Erythroblast (primary cell): ENCODE results near the gene PCDHGA3.
"Not testable (repeated sequence)": the region's sequence is repeated elsewhere in the genome, so short reads cannot be mapped to it uniquely, and the experiment has no call there.

ENCODE experiments used
- DNase-seq, 2 experiments: peaks; one replicate each; lab custom pipeline; 2025; lab: John Stamatoyannopoulos, UW
- GATA1 ChIP-seq: IDR thresholded peaks from 2 replicates; pipeline ENCODE4 v1.6.1; 2011; ENCODE audit warnings: low read depth, mild to moderate bottlenecking, control low read depth, low read length, moderate library complexity
- POLR2A ChIP-seq: IDR thresholded peaks from 2 replicates; pipeline ENCODE4 v1.6.1; 2011; ENCODE audit warnings: mild to moderate bottlenecking, low read length

The PCDHGA3 gene

GRCh38 chr5:141382469-141383294 is 39.1 kb downstream of the PCDHGA3 start, which contains the start of gene PCDHGA7:
PCDHGA7 (plus strand) TSS chr5:141382742; CDS start chr5:141382900, 158 bp downstream.
- DNase-seq = no peak

DNA sequence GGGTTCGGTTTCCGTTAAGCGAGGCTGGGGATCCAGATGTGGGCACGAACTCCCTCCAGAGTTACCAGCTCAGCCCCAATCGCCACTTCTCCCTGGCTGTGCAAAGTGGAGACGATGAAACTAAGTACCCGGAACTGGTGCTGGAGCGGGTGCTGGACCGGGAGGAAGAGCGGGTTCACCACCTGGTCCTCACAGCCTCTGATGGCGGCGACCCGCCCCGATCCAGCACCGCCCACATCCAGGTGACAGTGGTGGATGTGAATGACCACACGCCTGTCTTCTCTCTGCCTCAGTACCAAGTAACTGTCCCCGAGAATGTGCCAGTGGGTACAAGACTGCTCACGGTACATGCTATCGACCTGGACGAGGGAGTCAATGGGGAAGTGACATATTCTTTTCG is 39.7 kb downstream of the PCDHGA3 start:
- DNase-seq = no peak
- TF ChIP-seq POLR2A (no peak), GATA1 (no peak)

More at GRCh38 chr5:141382469-141383294, 39.1 kb downstream of the PCDHGA3 start, which contains the start of gene PCDHGA7:
- TF ChIP-seq GATA1 (no peak), POLR2A (no peak)

- no peak for DNase-seq
- no peak for TF ChIP-seq GATA1
- no peak for TF ChIP-seq POLR2A
These were observed 41.0 kb downstream of the PCDHGA3 start for GRCh38 chr5:141384471-141385267.

DNA sequence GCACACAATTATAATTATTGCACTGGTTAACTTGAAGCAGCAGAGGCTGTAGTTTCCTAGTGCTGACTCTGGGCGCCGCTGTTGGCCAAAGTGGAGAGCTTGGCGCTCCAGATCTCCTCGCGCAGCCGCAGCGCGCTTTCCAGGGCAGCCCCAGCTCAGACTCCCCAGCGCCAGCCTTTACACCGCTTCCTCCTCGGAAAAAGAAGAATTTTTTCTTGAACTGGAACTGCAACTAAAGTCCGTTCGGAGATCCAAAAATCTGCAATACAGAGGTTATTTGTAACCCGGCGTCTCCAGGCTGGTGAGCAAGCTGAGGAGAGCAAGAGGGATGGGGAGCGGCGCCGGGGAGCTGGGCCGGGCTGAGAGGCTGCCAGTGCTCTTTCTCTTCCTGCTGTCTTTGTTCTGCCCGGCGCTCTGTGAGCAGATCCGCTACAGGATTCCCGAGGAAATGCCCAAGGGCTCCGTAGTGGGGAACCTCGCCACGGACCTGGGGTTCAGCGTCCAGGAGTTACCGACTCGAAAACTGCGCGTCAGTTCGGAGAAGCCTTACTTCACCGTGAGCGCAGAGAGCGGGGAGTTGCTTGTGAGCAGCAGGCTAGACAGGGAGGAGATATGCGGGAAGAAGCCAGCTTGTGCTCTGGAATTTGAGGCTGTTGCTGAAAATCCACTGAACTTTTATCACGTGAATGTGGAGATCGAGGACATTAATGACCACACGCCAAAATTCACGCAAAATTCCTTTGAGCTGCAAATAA is 44.1 kb downstream of the PCDHGA3 start, which contains the start of gene PCDHGB4:
TSS of gene PCDHGB4 (plus strand) at position 142 of the 755 bp plus-strand sequence. CDS start at position 329, 187 bp downstream.
- peak in 1 of 2 experiments; percentile 12 for DNase-seq

GRCh38 chr5:141388661-141389060 is 45.0 kb downstream of the PCDHGA3 start:
- no peak for TF ChIP-seq GATA1
- TF ChIP-seq POLR2A = no peak
- DNase-seq = no peak

DNA sequence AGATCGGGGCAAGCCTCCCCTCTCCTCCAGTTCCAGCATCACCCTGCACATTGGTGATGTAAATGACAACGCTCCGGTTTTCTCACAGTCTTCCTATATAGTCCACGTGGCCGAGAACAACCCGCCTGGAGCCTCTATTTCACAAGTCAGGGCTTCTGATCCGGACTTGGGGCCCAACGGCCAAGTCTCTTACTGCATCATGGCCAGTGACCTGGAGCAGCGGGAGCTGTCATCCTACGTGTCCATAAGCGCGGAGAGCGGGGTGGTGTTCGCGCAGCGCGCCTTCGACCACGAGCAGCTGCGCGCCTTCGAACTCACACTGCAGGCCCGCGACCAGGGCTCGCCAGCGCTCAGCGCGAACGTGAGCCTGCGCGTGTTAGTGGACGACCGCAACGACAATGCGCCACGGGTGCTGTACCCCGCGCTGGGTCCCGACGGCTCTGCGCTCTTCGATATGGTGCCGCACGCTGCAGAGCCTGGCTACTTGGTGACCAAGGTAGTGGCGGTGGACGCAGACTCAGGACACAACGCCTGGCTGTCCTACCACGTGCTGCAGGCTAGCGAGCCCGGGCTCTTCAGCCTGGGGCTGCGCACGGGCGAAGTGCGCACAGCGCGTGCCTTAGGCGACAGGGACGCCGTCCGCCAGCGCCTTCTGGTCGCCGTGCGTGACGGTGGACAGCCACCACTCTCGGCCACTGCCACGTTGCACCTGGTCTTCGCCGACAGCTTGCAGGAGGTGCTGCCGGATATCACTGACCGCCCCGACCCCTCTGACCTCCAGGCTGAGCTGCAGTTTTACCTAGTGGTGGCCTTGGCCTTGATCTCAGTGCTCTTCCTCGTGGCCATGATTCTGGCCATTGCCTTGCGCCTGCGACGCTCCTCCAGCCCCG is 45.8 kb downstream of the PCDHGA3 start:
- TF ChIP-seq POLR2A (no peak), GATA1 (no peak)
- DNase-seq = no peak

- no peak for TF ChIP-seq GATA1
- no peak for TF ChIP-seq POLR2A
- DNase-seq = no peak
These were observed 49.0 kb downstream of the PCDHGA3 start, which contains the start of gene PCDHGA8 for GRCh38 chr5:141392429-141393198. PCDHGA8 (plus strand) TSS chr5:141392633; CDS start chr5:141392814, 181 bp downstream.

GRCh38 chr5:141393267-141393666 is 49.6 kb downstream of the PCDHGA3 start:
- DNase-seq = no peak
- no peak for TF ChIP-seq POLR2A

DNA sequence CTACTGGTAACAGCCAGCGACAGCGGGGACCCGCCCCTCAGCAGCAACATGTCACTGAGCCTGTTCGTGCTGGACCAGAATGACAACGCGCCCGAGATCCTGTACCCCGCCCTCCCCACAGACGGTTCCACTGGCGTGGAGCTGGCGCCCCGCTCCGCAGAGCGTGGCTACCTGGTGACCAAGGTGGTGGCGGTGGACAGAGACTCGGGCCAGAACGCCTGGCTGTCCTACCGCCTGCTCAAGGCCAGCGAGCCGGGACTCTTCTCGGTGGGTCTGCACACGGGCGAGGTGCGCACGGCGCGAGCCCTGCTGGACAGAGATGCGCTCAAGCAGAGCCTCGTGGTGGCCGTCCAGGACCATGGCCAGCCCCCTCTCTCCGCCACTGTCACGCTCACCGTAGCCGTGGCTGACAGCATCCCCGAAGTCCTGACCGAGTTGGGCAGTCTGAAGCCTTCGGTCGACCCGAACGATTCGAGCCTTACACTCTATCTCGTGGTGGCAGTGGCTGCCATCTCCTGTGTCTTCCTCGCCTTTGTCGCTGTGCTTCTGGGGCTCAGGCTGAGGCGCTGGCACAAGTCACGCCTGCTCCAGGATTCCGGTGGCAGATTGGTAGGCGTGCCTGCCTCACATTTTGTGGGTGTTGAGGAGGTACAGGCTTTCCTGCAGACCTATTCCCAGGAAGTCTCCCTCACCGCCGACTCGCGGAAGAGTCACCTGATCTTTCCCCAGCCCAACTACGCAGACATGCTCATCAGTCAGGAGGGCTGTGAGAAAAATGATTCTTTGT is 51.0 kb downstream of the PCDHGA3 start:
- DNase-seq = not testable (repeated sequence)
